GM23338 (cell line): Measurements from ENCODE around the gene FADD. TPM values are rescaled to one million over a fixed set of nuclear protein-coding genes. Genes with fewer than 3 reads are reported as not detected.

Experiments
- ATAC-seq: fragments of 200-7000 bp; cut with Tn5 transposase; 3 replicates; pipeline ENCODE4 v1.9.1; 2020
- DNase-seq: peaks from one replicate; pipeline ENCODE4 v3.0.0-alpha.2; 2015; ENCODE audit warnings: low spot score
- H2AFZ ChIP-seq: fragments of 200-600 bp; sonication (generic); 2 replicates; pipeline ENCODE4 v1.8.0; 2016; ENCODE audit warnings: antibody characterized with exemption, mild to moderate bottlenecking, moderate library complexity
- H3F3A ChIP-seq: fragments of 200-600 bp; sonication (generic); replicated peaks from 2 replicates; pipeline ENCODE4 v1.8.0; 2017; ENCODE audit warnings: antibody characterized with exemption, mixed run types, low read depth
- H3K27ac ChIP-seq: fragments of 200-600 bp; sonication (generic); 2 replicates; pipeline ENCODE4 v1.6.1; 2016; ENCODE audit warnings: low read depth
- H3K27me3 ChIP-seq: fragments of 200-600 bp; sonication (generic); 2 replicates; pipeline ENCODE4 v1.8.0; 2016; ENCODE audit warnings: mild to moderate bottlenecking, mixed run types, moderate library complexity; ENCODE audit not compliant: insufficient read depth
- H3K36me3 ChIP-seq: fragments of 200-600 bp; sonication (generic); 2 replicates; pipeline ENCODE4 v1.8.0; 2016; ENCODE audit warnings: mild to moderate bottlenecking; ENCODE audit not compliant: insufficient read depth
- H3K4me1 ChIP-seq: fragments of 200-600 bp; sonication (generic); 2 replicates; pipeline ENCODE4 v1.8.0; 2016; ENCODE audit warnings: mild to moderate bottlenecking, moderate library complexity; ENCODE audit not compliant: insufficient read depth
- H3K4me2 ChIP-seq: fragments of 200-600 bp; sonication (generic); 2 replicates; pipeline ENCODE4 v1.7.1; 2017; ENCODE audit warnings: mixed run types
- H3K4me3 ChIP-seq: fragments of 200-600 bp; sonication (generic); 2 replicates; pipeline ENCODE4 v1.6.1; 2016; ENCODE audit warnings: mixed run types
- H3K79me2 ChIP-seq: fragments of 200-600 bp; sonication (generic); replicated peaks from 2 replicates; pipeline ENCODE4 v1.8.0; 2017; ENCODE audit warnings: mild to moderate bottlenecking; ENCODE audit not compliant: insufficient read depth
- H3K9me2 ChIP-seq: fragments of 200-600 bp; sonication (generic); 2 replicates; pipeline ENCODE4 v1.8.0; 2017; ENCODE audit not compliant: insufficient read depth
- H4K20me1 ChIP-seq: fragments of 200-600 bp; sonication (generic); replicated peaks from 2 replicates; pipeline ENCODE4 v1.8.0; 2017; ENCODE audit warnings: mild to moderate bottlenecking; ENCODE audit not compliant: insufficient read depth
- H3K27ac Mint-ChIP-seq: 2 replicates; pipeline ENCODE4 v1.8.0; 2020; ENCODE audit warnings: inconsistent platforms, mild to moderate bottlenecking, moderate library complexity, mixed read lengths
- H3K27me3 Mint-ChIP-seq: 3 replicates; pipeline ENCODE4 v1.8.0; 2022; ENCODE audit warnings: low read depth, mild to moderate bottlenecking, moderate library complexity, mixed read lengths, inconsistent platforms; ENCODE audit not compliant: insufficient read depth, poor library complexity
- H3K36me3 Mint-ChIP-seq: 3 replicates; pipeline ENCODE4 v1.8.0; 2021; ENCODE audit warnings: low read depth, mild to moderate bottlenecking, inconsistent platforms, moderate library complexity, mixed read lengths
- H3K4me1 Mint-ChIP-seq: 3 replicates; pipeline ENCODE4 v1.8.0; 2020; ENCODE audit warnings: mild to moderate bottlenecking, inconsistent platforms, mixed read lengths
- H3K4me3 Mint-ChIP-seq: 3 replicates; pipeline ENCODE4 v1.8.0; 2021; ENCODE audit warnings: moderate library complexity, mild to moderate bottlenecking, inconsistent platforms, mixed read lengths
- H3K9me3 Mint-ChIP-seq: 3 replicates; pipeline ENCODE4 v1.8.0; 2020; ENCODE audit warnings: moderate library complexity, mild to moderate bottlenecking, inconsistent platforms, mixed read lengths
- CREB1 ChIP-seq: fragments of 250-450 bp; sonication (Bioruptor Pico); IDR thresholded peaks from 2 replicates; pipeline ENCODE4 v1.5.0; 2020; ENCODE audit warnings: low read depth, mild to moderate bottlenecking, moderate library complexity
- EZH2 ChIP-seq: fragments of 200-600 bp; sonication (generic); IDR thresholded peaks from one replicate; pipeline ENCODE4 v1.8.0; 2017; ENCODE audit warnings: antibody characterized with exemption, mild to moderate bottlenecking, low read depth; ENCODE audit not compliant: unreplicated experiment
- EZH2phosphoT487 ChIP-seq: fragments of 200-600 bp; sonication (generic); IDR thresholded peaks from one replicate; pipeline ENCODE4 v1.8.1; 2018; ENCODE audit warnings: antibody characterized with exemption; ENCODE audit not compliant: unreplicated experiment
- JUNB ChIP-seq: IDR thresholded peaks from one replicate; pipeline ENCODE4 v1.6.1; 2016; ENCODE audit warnings: antibody characterized with exemption; ENCODE audit not compliant: unreplicated experiment
- NANOG ChIP-seq: IDR thresholded peaks from 2 replicates; pipeline ENCODE4 v1.6.1; 2016; ENCODE audit warnings: antibody characterized with exemption, borderline replicate concordance
- POLR2AphosphoS5 ChIP-seq: IDR thresholded peaks from 2 replicates; pipeline ENCODE4 v1.6.1; 2016; ENCODE audit warnings: antibody characterized with exemption, low read depth
- REST ChIP-seq: IDR thresholded peaks from one replicate; pipeline ENCODE4 v1.6.1; 2018; ENCODE audit warnings: antibody characterized with exemption; ENCODE audit not compliant: unreplicated experiment
- STAT1 ChIP-seq: IDR thresholded peaks from one replicate; pipeline ENCODE4 v1.6.1; 2016; ENCODE audit warnings: antibody characterized with exemption; ENCODE audit not compliant: unreplicated experiment
- ZNF462 ChIP-seq: fragments of 250-450 bp; sonication (Bioruptor Pico); IDR thresholded peaks from 2 replicates; pipeline ENCODE4 v1.5.0; 2020; ENCODE audit warnings: mild to moderate bottlenecking, moderate library complexity
- polyA plus RNA-seq: library from polyadenylated mRNA; unstranded; fragments of >200 nt; fragmentation: Nextera tagmentation; extraction: Ambion mirVana; gene quantifications from 2 replicates; pipeline ENCODE4 v1.2.1, GENCODE V29; 2016
- total RNA-seq: library from RNA; depleted of rRNA; stranded (reverse); fragments of >200 nt; shearing (Covaris generic); gene quantifications from 2 replicates; pipeline ENCODE4 v1.2.3, GENCODE V29; 2014
- TF ChIP-seq, protein P1 (sequence below), 2 experiments: fragments of 200-600 bp in 1 of 2; sonication (generic) in 1 of 2; conservative IDR thresholded peaks; 2 replicates each; pipeline versions ENCODE4 v1.5.1 to v1.6.1; 2016 to 2017; ENCODE audit warnings: antibody characterized with exemption in 2 of 2, low read depth in 2 of 2, mild to moderate bottlenecking in 2 of 2, moderate library complexity in 1 of 2
- TF ChIP-seq, protein P2 (sequence below): IDR thresholded peaks from 2 replicates; pipeline ENCODE4 v1.6.1; 2016; ENCODE audit warnings: antibody characterized with exemption

Gene FADD
- total and polyA plus RNA-seq, 2 experiments from 2014 or later, result 19.7 to 65.8 TPM

DNA sequence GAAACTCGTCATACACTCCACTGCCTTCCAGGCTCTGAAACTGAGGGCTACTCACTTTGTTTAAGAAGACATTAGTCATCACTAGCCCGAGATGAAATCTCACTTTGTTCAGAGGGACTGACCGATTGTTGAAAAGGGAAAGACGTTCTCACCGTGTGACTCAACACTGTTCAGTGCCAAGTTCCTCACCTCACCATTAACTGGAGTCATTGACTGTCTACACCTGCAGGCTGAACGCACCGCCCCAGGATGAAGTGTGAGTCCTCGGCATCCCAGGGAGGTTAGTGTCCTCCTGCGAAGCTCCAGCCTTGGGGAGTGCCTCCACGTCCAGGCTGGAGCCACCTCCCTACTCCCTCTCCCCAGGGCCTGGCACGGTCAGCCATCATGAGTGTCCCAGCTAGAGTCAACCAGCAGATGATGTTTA lies 30.4 kb downstream of the FADD start:
- H3K27me3 ChIP-seq, result no peaks in the 10 kb centered on the region
- Mint-ChIP-seq H3K9me3 (no peaks in the 10 kb centered on the region), H3K4me1 (no peaks in the 10 kb centered on the region), H3K27ac (no peak overlapping the region), H3K27me3 (peaks cover 6% of the 10 kb centered on the region), H3K36me3 (no peaks in the 10 kb centered on the region), H3K4me3 (no peak overlapping the region)
- H3F3A ChIP-seq, result no peaks in the 10 kb centered on the region
- TF ChIP-seq JUNB (no peak), REST (no peak), STAT1 (no peak), POLR2AphosphoS5 (no peak), EZH2 (no peak), CREB1 (CRISPR knock-in tag) (no peak), ZNF462 (CRISPR knock-in tag) (no peak), EZH2phosphoT487 (no peak), NANOG (no peak)
- TF ChIP-seq, protein P1, sequence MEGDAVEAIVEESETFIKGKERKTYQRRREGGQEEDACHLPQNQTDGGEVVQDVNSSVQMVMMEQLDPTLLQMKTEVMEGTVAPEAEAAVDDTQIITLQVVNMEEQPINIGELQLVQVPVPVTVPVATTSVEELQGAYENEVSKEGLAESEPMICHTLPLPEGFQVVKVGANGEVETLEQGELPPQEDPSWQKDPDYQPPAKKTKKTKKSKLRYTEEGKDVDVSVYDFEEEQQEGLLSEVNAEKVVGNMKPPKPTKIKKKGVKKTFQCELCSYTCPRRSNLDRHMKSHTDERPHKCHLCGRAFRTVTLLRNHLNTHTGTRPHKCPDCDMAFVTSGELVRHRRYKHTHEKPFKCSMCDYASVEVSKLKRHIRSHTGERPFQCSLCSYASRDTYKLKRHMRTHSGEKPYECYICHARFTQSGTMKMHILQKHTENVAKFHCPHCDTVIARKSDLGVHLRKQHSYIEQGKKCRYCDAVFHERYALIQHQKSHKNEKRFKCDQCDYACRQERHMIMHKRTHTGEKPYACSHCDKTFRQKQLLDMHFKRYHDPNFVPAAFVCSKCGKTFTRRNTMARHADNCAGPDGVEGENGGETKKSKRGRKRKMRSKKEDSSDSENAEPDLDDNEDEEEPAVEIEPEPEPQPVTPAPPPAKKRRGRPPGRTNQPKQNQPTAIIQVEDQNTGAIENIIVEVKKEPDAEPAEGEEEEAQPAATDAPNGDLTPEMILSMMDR (conservative IDR thresholded peaks at IDR 0.05; ENCODE audit: low read depth in 2 of 2), result no peak
- TF ChIP-seq, protein P2, sequence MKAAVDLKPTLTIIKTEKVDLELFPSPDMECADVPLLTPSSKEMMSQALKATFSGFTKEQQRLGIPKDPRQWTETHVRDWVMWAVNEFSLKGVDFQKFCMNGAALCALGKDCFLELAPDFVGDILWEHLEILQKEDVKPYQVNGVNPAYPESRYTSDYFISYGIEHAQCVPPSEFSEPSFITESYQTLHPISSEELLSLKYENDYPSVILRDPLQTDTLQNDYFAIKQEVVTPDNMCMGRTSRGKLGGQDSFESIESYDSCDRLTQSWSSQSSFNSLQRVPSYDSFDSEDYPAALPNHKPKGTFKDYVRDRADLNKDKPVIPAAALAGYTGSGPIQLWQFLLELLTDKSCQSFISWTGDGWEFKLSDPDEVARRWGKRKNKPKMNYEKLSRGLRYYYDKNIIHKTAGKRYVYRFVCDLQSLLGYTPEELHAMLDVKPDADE, result no peak
- no peak overlapping the region for H3K4me3 ChIP-seq
- H3K9me2 ChIP-seq, result no peaks in the 10 kb centered on the region
- H3K36me3 ChIP-seq, result no peaks in the 10 kb centered on the region
- H3K4me2 ChIP-seq, result no peak overlapping the region
- no peaks in the 10 kb centered on the region for H3K4me1 ChIP-seq
- no peak for ATAC-seq
- no peak overlapping the region for H3K27ac ChIP-seq
- H3K79me2 ChIP-seq, result no peaks in the 10 kb centered on the region
- DNase-seq, result no peak
- H4K20me1 ChIP-seq, result no peaks in the 10 kb centered on the region
- H2AFZ ChIP-seq, result no peak overlapping the region
